HPDE6-E6E7 (cell line): ENCODE results near the gene FAH.

Source experiments
- DNase-seq: peaks from one replicate; pipeline ENCODE4 v3.0.0; 2011; ENCODE audit warnings: missing footprints; ENCODE audit errors: extremely low spot score

The FAH gene

GRCh38 chr15:80173022-80173759 is 20.4 kb downstream of the FAH start:
- peak; percentile 60 for DNase-seq

GRCh38 chr15:80174017-80174746 is 21.4 kb downstream of the FAH start:
- DNase-seq = no peak

DNA sequence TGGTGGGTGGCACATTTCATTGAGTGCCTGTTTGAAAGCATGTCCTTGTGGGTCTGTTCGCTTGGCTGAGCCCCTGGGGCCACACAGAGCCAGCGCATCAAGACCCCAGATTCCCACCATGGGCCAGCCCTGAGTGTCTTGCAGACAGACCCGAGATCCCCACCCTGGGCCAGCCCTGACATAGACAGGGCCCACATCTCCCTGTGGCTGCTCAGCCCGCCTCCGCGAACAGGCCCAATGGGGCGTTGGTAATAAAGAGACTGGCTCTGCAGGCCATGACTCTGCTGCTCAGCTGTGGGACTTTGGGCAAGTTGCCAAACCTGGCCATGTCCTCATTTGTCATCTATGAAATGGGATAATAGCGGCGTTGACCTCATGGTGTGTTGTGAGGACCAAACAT is 22.6 kb downstream of the FAH start:
- DNase-seq = no peak

GRCh38 chr15:80176443-80176842 is 23.6 kb downstream of the FAH start:
- DNase-seq = no peak

DNA sequence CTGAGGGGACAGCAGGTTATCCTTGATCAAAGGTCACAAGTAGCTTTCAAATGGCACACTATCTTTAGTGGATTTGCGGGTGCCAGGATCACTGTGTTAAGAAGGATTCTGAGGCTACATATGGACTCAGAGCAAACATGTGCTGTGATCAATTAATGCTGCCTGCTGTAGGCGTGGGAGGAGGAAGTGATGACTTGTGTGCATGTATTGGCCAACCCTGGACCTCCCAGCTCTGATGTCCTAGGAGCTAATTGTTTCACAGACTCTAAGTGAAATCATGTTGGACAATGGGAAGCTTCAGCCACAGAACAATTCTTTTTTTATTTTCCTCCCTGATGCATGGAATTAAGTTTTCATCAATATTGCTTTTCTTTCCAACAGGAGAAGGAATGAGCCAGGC is 24.4 kb downstream of the FAH start:
- DNase-seq = no peak

- peak; percentile 87 for DNase-seq
Measured at GRCh38 chr15:80179025-80179759, 26.4 kb downstream of the FAH start.

DNA sequence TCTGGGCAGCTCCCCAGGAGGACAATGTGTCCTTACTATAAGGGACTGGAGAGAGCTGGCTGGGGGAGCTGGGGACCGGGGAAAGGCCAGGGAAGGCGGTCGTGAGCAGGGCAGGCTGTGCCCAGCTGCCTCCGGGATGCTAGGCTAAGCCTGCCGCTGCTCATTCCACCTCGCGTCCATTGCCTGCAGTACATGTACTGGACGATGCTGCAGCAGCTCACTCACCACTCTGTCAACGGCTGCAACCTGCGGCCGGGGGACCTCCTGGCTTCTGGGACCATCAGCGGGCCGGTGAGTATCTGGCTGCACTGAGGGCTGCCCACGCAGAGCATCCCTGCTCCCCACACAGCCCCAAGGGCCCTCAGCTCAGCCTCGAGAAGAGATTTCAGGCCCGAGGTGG is 27.1 kb downstream of the FAH start:
- DNase-seq = no peak

- no peak for DNase-seq
Measured at GRCh38 chr15:80180468-80180867, 27.7 kb downstream of the FAH start.

GRCh38 chr15:80180986-80181385 is 28.2 kb downstream of the FAH start:
- no peak for DNase-seq

DNA sequence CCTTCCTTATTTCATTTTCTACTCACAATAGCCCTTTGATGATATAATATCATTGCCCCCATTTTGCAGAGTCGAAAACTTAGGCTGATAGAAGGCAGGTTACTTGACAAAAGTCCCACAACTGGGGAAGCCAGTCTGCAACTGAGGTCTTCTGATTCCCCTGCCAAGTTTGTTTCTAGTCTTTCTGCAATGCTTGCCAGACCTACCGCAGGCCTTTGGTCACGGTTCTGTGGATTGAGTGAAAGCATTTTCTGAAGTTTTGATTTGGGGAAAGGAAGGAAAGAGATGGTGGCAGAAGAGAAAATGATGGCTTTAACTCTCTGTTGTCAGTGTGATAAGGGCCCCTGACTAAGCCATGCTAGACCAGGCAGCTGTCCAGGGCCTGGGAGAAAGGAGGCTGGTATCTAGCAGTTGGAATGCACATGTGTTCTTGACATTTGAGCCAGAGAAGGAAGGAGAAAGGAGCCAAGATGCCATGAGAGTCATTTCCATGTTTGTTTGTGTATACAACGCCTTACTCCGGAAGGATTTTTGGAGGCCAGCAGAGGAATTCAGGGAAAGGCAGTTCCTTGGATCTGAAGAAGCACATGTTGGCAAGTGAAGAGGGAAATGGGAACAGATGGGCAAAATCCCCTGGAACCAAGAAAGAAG is 29.9 kb downstream of the FAH start:
- no peak for DNase-seq

- DNase-seq = no peak
Measured at GRCh38 chr15:80183306-80183705, 30.5 kb downstream of the FAH start.

GRCh38 chr15:80183886-80184285 is 31.1 kb downstream of the FAH start:
- no peak for DNase-seq

DNA sequence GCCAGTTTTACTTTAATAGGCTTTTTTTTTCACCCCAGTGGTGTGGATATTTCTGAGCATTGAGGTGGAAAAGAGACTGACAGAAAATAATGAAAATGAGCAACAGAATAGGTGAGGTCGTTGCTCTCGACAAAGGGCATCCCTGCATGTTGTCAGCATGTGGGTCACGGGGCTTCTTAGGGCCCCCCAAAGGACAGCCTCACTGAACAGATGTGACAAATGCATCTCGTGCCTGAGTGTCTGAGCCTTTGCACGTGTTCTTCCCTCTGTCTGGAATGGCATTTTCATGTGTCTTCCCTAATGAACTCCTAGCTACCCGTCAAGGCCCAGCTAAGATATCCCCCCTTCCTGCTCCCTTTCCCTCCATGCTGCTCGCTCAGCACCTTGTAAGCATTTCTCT is 31.8 kb downstream of the FAH start:
- no peak for DNase-seq

DNA sequence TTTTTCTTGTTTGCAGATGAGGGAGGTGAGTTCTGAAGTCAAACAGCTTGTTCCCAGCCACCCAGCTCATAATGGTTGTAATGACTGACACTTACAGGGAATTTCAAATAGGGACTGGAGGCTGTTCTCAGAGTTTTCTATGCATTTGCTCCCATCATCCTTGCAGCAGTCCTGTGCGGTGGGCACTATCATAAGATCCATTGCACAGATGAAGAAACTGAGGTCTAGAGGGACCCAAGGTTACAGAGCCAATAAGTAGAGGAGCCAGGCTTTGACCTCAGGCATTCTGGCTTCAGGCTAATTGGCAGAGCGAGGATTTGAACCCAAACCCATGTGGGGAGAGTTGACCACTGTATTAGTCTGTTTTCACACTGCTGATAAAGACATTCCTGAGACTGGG is 32.4 kb downstream of the FAH start:
- DNase-seq = no peak

- DNase-seq = no peak
Measured at GRCh38 chr15:80186066-80186465, 33.3 kb downstream of the FAH start.

DNA sequence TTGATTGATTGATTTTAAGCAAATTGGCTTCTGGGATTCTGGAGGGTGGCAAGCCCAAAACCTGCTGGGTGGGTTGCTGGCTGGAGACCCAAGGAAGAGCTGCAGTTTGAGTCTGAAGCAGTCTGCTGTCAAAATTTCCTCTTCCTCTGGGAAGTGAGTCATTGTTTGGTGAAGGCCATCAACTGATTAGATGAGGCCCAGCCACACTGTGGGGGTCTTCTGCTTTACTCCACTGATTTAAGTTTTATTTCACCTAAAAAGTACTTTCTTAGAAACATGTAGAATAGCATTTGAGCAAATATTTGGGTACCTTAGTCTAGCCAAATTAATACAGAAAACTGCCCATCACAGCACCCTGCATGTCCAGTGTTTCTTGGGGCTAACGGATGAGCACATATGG is 33.8 kb downstream of the FAH start:
- no peak for DNase-seq

DNA sequence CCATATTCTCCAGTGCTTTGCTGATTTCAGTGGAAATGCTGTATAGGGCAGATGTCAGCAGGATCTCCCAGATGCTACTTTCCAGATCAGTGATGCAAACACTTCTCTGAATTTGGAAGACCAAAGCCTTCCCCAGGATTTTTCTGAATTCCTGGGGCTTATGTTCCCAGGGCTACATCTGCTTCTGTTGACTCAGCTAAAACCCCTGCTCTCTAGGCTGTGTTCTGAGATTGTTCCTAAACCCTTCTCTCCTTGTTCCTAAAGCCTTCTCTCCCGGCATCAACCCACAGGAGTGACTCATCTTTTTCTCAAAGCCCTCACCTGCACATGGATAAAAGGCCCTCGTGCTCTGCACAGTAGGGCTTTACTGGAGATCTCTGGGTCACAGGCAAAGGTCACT is 35.5 kb downstream of the FAH start:
- DNase-seq = no peak

GRCh38 chr15:80191198-80191597 is 38.4 kb downstream of the FAH start:
- DNase-seq = no peak

GRCh38 chr15:80191897-80192595 is 39.2 kb downstream of the FAH start:
- DNase-seq = no peak

DNA sequence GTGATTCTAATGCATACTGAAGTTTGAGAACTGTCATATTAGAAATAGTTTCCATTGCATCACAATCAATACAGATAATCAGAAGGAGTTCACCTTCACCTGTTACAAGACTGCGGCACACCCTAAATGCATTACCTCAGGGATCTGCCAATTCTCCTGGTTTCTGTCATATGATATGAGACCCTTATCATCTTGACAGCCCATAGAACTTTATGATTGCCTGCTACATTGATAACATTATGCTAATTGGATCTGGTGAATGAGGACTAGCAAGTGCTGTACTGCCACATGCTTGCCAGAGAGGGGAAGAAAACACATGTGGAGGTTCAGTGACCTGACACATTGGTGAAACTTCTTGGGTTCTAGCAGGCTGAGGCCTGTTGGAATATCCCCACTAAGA is 41.4 kb downstream of the FAH start:
- DNase-seq = no peak

- no peak for DNase-seq
Measured at GRCh38 chr15:80194914-80195313, 42.1 kb downstream of the FAH start.

DNA sequence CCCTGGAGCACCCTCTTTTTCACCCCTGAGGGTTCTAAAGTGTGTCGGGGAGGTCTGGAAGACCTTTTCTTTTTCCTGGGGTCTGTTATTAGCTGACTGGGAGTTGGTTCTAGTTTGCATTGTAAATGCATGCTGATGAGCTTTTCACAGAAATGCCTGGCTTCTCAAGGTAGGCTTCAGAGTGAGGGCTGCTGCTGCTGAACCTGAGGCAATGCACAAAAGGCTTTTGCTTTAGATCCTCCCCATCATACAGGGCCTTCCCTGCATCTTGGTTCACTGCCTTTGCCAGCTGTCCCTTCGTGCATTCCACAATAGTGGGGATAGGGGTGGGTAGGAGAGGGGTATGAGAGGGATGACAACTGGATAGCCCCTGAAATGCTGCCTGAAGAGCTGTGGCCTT is 46.6 kb downstream of the FAH start:
- DNase-seq = no peak
